ENCODE measurements around the gene ZBP1.

Gene ZBP1

GRCh38 chr20:57583289-57584257 lies 36.7 kb downstream of the ZBP1 start:
- no peak for DNase-seq

GRCh38 chr20:57582432-57583288 lies 37.6 kb downstream of the ZBP1 start:
- no peak for DNase-seq

- no peak for DNase-seq
Observed at GRCh38 chr20:57582029-57582378, 38.2 kb downstream of the ZBP1 start.

- DNase-seq, result no peak
Observed at GRCh38 chr20:57581202-57582028, 38.8 kb downstream of the ZBP1 start.

GRCh38 chr20:57580478-57581201 lies 39.6 kb downstream of the ZBP1 start:
- DNase-seq, result no peak

GRCh38 chr20:57579898-57580447 lies 40.3 kb downstream of the ZBP1 start:
- no peak for DNase-seq

GRCh38 chr20:57579331-57579897 lies 40.8 kb downstream of the ZBP1 start:
- no peak for DNase-seq

- DNase-seq, result no peak
Observed at GRCh38 chr20:57578476-57579165, 41.6 kb downstream of the ZBP1 start.

GRCh38 chr20:57577679-57578475 lies 42.3 kb downstream of the ZBP1 start:
- no peak for DNase-seq

- no peak for DNase-seq
Observed at GRCh38 chr20:57576617-57577550, 43.3 kb downstream of the ZBP1 start.

- DNase-seq, result no peak
Observed at GRCh38 chr20:57576002-57576401, 44.2 kb downstream of the ZBP1 start.

GRCh38 chr20:57574954-57575353 lies 45.3 kb downstream of the ZBP1 start:
- DNase-seq, result no peak

GRCh38 chr20:57573894-57574293 lies 46.3 kb downstream of the ZBP1 start:
- DNase-seq, result no peak

GRCh38 chr20:57573242-57573641 lies 47.0 kb downstream of the ZBP1 start:
- DNase-seq, result no peak

GRCh38 chr20:57571782-57572416 lies 48.3 kb downstream of the ZBP1 start:
- no peak for DNase-seq

- DNase-seq, result no peak
Observed at GRCh38 chr20:57570920-57571319, 49.3 kb downstream of the ZBP1 start.

- DNase-seq, result no peak
Observed at GRCh38 chr20:57570145-57570850, 49.9 kb downstream of the ZBP1 start.

GRCh38 chr20:57568960-57569359 lies 51.3 kb downstream of the ZBP1 start:
- no peak for DNase-seq
